PFSK-1 (cell line): ENCODE measurements around the gene LXN.

Source experiments
- FOXP2 ChIP-seq: optimal IDR thresholded peaks from 2 replicates; pipeline ENCODE3; 2011; ENCODE audit warnings: borderline replicate concordance, control low read depth, inconsistent platforms; ENCODE audit not compliant: insufficient read depth; ENCODE audit errors: extremely low read length, extremely low read depth
- POLR2AphosphoS5 ChIP-seq: IDR thresholded peaks from 2 replicates; pipeline ENCODE4 v1.6.1; 2012; ENCODE audit warnings: low read depth, mild to moderate bottlenecking, control low read depth, low read length, moderate library complexity
- SIN3A ChIP-seq: IDR thresholded peaks from 2 replicates; pipeline ENCODE4 v1.6.1; 2012; ENCODE audit warnings: mild to moderate bottlenecking, low read length, moderate library complexity, borderline replicate concordance; ENCODE audit not compliant: insufficient read depth
- TAF1 ChIP-seq: IDR thresholded peaks from 2 replicates; pipeline ENCODE4 v1.6.1; 2012; ENCODE audit warnings: low read length, control low read depth, borderline replicate concordance; ENCODE audit not compliant: insufficient read depth
- TF ChIP-seq, protein P1 (sequence below), 2 experiments: IDR thresholded peaks; 2 replicates each; pipeline versions ENCODE4 v1.6.1 to v1.8.0; 2011 to 2012; ENCODE audit warnings: low read depth in 2 of 2, low read length in 2 of 2, control low read depth in 1 of 2, inconsistent platforms in 1 of 2, mild to moderate bottlenecking in 1 of 2, moderate library complexity in 1 of 2; ENCODE audit not compliant: insufficient read depth in 1 of 2

The LXN gene

DNA sequence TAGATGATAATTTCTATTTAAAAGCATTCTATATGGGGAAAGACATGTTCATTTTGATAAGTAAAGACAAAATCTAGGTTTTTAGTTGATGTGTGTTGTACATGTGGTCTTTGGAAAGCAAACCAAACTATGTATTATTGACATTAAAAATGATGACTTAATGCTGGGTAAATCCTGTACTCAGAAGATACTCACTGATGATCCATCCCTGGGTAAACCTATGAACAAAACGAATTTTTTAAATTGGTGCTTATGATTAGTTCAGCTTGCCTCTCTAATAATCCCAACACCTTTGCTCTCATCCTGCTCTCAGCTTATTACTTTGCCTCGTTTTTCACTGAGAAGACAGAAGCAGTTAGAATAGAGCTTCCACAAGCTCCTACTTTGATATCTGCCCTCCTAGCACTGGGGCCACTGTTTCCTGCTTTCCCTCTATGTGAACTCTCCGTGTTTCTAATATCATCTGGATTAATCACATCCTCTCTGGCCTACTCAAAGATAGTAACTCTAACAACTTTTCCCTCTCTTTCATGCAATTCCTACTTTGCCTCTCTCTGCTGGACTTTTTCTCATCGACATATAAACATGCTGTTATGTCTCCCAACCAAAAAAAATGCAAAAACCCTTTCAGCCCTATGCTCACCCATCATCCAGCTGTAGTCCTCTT is 30.5 kb upstream of the LXN start:
- TF ChIP-seq POLR2AphosphoS5 (no peak), TAF1 (no peak), SIN3A (no peak), FOXP2 (no peak)
- TF ChIP-seq, protein P1, sequence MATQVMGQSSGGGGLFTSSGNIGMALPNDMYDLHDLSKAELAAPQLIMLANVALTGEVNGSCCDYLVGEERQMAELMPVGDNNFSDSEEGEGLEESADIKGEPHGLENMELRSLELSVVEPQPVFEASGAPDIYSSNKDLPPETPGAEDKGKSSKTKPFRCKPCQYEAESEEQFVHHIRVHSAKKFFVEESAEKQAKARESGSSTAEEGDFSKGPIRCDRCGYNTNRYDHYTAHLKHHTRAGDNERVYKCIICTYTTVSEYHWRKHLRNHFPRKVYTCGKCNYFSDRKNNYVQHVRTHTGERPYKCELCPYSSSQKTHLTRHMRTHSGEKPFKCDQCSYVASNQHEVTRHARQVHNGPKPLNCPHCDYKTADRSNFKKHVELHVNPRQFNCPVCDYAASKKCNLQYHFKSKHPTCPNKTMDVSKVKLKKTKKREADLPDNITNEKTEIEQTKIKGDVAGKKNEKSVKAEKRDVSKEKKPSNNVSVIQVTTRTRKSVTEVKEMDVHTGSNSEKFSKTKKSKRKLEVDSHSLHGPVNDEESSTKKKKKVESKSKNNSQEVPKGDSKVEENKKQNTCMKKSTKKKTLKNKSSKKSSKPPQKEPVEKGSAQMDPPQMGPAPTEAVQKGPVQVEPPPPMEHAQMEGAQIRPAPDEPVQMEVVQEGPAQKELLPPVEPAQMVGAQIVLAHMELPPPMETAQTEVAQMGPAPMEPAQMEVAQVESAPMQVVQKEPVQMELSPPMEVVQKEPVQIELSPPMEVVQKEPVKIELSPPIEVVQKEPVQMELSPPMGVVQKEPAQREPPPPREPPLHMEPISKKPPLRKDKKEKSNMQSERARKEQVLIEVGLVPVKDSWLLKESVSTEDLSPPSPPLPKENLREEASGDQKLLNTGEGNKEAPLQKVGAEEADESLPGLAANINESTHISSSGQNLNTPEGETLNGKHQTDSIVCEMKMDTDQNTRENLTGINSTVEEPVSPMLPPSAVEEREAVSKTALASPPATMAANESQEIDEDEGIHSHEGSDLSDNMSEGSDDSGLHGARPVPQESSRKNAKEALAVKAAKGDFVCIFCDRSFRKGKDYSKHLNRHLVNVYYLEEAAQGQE (IDR thresholded peaks at IDR 0.05; ENCODE audit: insufficient read depth in 1 of 2, low read depth in 2 of 2, low read length in 2 of 2): no peak

DNA sequence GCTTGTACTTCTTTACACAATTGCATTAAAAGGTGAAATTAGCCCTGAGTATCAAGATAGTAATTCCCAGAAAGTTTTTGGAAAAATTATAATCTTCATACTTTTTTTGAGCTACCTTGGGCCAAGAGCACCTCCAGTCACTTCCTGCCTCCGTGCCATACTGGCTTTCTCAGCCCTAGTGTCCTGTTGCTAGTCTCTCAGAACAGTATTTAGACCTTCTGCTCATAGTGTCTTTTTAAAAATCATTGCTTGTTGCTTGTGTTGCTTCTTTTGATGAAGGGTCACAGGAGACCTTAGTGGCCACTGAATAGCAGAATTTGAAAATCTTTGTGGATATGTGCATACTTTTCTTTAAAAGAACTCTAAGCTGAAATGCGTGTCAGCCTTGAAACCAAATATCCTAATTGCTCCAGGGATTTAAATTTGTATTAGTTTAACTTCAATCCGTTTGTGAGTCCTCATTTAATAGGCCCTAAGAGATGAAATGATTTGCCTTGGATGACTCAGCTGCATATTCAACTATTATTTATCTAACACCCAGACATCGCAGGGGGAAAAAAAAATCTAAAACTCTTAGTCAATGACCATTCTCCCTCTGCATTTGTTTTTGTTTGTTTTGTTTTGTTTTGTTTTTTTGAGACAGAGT is 29.1 kb upstream of the LXN start:
- no peak for TF ChIP-seq TAF1
- TF ChIP-seq, protein P1 (IDR thresholded peaks at IDR 0.05; ENCODE audit: insufficient read depth in 1 of 2, low read depth in 2 of 2, low read length in 2 of 2): no peak
- TF ChIP-seq SIN3A: no peak
- no peak for TF ChIP-seq FOXP2
- TF ChIP-seq POLR2AphosphoS5: no peak

DNA sequence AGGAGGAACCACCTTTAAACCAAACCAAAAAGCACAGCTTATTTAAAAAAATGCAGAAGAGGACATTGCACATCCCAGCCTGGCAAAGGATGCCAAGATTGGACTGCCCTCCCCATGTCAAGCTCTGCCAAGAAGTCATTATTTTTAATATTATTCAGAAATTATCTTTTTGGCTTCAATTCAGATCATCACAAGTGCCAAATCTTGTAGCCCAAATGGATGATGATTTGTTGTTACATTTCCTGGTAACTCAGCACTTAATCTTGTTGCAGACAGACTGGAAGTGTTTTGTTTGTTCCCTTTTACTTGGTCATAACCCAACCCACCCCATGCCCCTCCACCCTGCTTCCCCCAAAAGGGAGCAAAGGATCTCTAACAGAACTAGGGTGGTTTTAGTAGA is 28.1 kb upstream of the LXN start:
- TF ChIP-seq FOXP2: no peak

DNA sequence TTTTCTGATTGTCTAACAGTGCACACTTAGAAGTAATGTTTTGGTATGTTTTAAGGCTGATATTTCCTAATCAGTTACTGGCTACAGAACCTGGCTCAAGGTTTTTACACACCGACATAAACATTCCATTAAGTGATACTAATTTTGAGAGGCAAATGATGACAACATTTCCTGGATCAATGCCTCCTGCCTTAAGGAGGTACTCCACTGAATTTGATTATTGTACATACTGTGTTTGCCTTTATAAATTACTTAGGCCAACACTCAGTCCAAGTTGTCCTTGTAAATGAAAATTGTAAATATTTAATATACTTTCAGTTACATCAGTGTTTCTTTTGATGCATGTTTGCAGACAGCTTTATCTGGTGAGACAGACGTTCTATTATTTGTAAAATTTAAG is 24.2 kb upstream of the LXN start:
- TF ChIP-seq FOXP2: no peak
- TF ChIP-seq TAF1: no peak
- TF ChIP-seq POLR2AphosphoS5: no peak
- TF ChIP-seq, protein P1 (IDR thresholded peaks at IDR 0.05; ENCODE audit: insufficient read depth in 1 of 2, low read depth in 2 of 2, low read length in 2 of 2): no peak
- no peak for TF ChIP-seq SIN3A

DNA sequence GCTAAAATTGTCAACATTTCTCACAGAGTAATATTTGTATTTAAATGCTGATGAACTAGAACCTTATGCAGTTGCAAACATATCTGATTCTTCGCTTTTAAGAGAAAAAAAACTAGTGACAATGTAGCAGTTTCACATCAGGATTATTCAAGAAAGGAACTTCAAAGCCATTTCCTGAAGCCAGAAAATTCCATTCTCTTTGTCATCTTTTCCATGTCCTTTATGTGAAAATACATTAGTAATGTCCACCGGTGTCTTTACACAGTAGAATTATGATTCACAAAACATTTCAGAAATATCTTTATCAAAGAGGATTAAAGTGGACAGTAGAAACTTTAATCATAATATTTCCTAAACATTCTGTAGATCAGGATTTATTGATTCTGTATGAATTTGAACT is 12.7 kb upstream of the LXN start:
- TF ChIP-seq, protein P1 (IDR thresholded peaks at IDR 0.05; ENCODE audit: insufficient read depth in 1 of 2, low read depth in 2 of 2, low read length in 2 of 2): no peak
- TF ChIP-seq FOXP2 (no peak), TAF1 (no peak), POLR2AphosphoS5 (no peak), SIN3A (no peak)
